Astrocyte (in vitro differentiated cells and primary cell): ENCODE results near the gene POC1B.

Experiments used
- CTCF ChIP-seq: IDR thresholded peaks from 2 replicates; pipeline ENCODE4 v1.5.1; 2011; ENCODE audit warnings: low read depth, mild to moderate bottlenecking, inconsistent platforms, low read length, moderate library complexity; ENCODE audit not compliant: insufficient read depth
- EZH2 ChIP-seq: IDR thresholded peaks from 2 replicates; pipeline ENCODE4 v1.6.1; 2012; ENCODE audit warnings: mild to moderate bottlenecking, low read length, inconsistent platforms; ENCODE audit not compliant: insufficient read depth

- TF ChIP-seq EZH2 (no peak), CTCF (no peak)
Observed at GRCh38 chr12:89566615-89567014, 40.8 kb upstream of the POC1B start.
